HG03354 (cell line): ENCODE data around the gene RBBP9.
A peak's percentile ranks its signal among the peaks of the same experiment; 100 is the strongest.
"Not testable (repeated sequence)": the region's sequence is repeated elsewhere in the genome, so short reads cannot be mapped to it uniquely, and the experiment has no call there.

Experiments
- ATAC-seq: cut with Tn5 transposase; IDR thresholded peaks from one replicate; pipeline ENCODE4 v1.9.1; 2021; ENCODE audit warnings: mild to moderate bottlenecking; ENCODE audit not compliant: unreplicated experiment, poor library complexity, severe bottlenecking

The RBBP9 gene

DNA sequence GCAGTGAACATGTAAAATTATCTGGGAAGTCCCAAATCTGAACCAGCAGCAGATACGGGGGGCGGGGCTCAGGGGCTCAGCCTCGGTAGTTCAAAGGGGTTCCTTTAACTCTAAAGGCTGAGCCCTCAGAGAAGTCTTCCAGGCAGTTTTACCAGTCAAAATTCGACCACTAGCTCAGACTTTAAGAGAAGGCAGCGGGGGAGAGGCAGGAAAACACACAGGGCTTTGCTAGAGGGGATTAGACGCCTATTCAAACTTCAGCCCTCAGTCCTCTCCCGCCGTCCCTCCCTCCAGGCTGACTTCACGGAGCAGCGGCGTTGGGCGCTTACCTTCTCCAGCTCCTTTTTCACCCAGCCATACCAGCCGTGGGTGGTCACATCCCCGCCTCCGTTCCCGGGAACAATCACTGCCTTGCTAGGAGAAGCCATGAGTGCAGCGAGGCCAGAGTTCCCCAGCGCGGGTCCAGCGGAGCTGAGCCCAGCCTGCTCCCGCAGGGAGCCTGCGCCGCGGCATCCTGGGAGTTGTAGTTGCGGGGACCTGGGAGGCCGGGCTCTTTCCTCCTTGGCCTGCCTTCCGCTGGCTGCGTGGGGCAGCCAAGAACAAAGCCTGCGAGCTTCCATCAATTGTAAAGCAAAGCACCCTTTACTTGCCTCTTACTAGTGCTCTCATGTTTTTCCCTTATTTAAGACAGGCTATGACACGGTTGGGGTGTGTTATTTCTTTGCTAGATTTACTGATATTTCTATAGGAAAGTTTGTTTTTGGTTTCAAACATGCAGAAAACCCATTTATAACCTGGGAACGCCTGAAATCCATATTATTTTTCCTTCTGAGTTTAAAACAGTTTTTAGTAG, at the start of gene RBBP9:
TSS of gene RBBP9 (minus strand) at position 486 of the 853 bp plus-strand sequence. CDS start at position 428, 58 bp downstream.
- peak; percentile 99 for ATAC-seq

GRCh38 chr20:18545566-18545965, 48.5 kb upstream of the RBBP9 start:
- no peak for ATAC-seq

DNA sequence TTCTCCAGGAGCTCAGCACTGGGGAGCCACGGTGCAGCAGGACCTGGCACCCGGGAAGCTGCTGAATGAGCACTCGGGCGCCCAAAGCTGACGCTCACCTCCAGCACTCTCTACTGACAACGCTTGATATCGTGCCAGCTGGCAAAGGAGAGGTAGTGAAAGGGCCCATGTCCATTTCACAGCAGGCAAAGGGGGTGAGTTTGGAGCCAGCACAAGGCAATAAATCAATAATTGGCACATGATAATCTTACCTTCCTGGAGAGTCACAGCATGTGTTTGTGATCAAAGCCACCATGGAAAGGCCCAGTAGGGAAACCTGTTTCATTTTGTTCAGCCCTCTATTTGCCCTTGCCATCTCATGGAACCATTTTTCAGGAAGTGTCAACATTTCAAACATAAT, 46.9 kb upstream of the RBBP9 start:
- ATAC-seq, result no peak

- ATAC-seq, result no peak
These were observed 46.2 kb upstream of the RBBP9 start for GRCh38 chr20:18543216-18543615.

DNA sequence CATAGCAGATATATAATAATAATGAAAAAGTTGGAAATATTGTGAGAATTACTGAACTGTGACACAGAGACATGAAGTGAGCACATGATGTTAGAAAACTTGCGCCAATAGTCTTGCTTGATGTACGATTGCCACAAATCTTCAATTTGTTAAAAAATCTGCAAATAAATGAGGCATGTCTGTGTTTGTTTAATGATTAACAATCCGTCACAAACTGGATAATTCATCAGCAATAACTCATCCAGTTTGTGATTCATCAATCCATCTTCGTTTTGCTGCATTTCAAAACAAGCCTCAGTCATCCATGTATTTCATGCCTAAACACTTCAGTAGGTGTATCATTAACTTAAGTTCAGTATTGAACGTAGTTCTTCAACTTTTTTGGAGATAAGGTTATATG, 44.7 kb upstream of the RBBP9 start:
- no peak for ATAC-seq

GRCh38 chr20:18537651-18538050, 40.6 kb upstream of the RBBP9 start:
- no peak for ATAC-seq

DNA sequence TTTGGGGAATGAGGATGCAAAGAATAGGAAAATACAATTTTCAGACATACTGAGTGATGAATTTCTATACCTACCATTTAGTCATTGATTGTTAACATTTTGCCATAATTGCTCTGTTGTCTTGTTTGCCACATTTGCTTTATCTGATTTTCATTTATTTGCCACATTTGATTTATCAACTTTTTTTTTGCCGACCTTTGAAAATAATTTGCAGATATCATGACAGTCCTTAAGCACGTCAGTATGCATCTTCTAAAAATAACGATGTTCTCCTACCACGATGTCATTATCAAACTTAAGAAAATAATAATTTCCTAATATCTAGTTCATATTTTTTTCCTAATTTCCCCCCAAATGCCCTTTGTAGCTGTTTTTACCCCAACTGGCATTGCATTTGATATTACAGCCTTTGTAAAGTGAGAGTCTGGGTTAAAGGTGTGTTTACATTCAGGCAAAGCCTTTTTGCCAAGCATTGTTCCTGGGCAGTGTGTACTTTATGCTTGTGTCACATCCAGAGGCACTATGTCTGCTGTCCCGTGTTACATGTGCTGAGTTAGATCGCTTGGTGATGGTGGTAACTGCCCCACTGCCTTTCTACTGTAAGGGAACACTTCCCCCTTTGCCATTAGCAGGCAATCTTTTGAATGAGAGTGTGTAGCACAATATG, 37.1 kb upstream of the RBBP9 start:
- ATAC-seq, result no peak

- ATAC-seq, result no peak
These were observed 36.5 kb upstream of the RBBP9 start for GRCh38 chr20:18533491-18533890.

DNA sequence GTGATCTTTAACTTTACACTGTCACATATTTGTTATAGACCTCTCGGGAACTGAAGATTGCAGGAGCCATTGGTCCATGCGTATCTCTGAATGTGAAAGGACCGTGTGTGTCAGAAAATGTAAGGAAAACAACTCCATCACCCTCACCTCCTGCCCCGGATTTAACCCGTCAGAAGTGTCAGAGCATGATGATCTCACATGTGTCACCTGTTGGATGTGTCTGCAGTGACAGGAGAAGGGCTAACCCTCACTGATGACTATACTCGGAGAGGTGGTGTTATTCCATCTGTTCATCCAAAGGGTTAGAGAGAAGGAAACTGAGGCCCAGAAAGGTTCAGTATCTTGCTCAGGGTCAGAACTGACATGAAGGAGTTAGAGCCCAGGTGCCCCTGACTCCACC, 35.6 kb upstream of the RBBP9 start:
- ATAC-seq, result no peak

- ATAC-seq, result no peak
These were observed 32.0 kb upstream of the RBBP9 start for GRCh38 chr20:18529041-18529440.

DNA sequence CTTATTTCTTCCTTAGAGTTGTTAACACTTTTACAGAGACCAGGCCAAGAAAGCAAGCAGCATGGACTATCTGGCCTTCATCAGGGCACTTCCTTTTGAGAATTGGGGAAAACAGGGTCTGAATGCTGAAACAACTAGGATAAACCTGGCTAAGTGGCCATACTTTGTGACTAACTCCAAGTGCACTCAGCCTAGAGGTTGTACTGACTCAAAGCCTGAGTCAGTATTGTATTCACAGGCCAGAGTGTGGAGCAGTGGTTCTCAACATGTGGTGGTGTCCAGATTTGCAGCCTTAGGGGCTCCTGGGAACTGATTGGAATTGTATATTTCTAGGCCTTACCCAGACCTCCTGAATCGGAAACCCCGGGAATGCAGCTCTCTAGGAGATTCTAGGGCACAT, 30.8 kb upstream of the RBBP9 start:
- ATAC-seq, result no peak

GRCh38 chr20:18527339-18527738, 30.3 kb upstream of the RBBP9 start:
- ATAC-seq, result no peak

- ATAC-seq, result not testable (repeated sequence)
These were observed 29.7 kb upstream of the RBBP9 start for GRCh38 chr20:18526761-18527160.

- ATAC-seq, result no peak
These were observed 27.6 kb upstream of the RBBP9 start for GRCh38 chr20:18524646-18525045.

- ATAC-seq, result no peak
These were observed 26.0 kb upstream of the RBBP9 start for GRCh38 chr20:18523066-18523465.

GRCh38 chr20:18522066-18522465, 25.0 kb upstream of the RBBP9 start:
- not testable (repeated sequence) for ATAC-seq

DNA sequence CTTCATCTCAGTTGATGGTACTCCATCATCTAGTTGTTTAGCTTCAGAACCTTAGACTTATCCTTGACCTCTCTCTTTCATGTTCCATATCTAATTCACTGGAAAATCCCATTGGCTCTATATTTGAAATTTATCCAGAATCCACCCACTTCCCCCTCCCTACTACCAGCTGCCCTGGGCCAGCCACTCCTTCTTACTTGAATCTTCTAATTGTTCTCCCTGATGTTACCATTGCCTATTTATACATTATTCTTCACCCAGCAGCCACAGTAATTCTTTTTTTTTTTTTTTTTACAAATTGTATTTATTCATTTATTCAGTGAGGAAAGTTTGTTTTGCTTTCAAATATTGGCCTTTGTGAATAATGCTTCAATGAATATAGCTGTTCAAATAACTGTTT, 18.9 kb upstream of the RBBP9 start:
- ATAC-seq, result no peak

GRCh38 chr20:18514127-18514526, 17.1 kb upstream of the RBBP9 start:
- no peak for ATAC-seq

- ATAC-seq, result no peak
These were observed 16.2 kb upstream of the RBBP9 start for GRCh38 chr20:18513208-18513607.

DNA sequence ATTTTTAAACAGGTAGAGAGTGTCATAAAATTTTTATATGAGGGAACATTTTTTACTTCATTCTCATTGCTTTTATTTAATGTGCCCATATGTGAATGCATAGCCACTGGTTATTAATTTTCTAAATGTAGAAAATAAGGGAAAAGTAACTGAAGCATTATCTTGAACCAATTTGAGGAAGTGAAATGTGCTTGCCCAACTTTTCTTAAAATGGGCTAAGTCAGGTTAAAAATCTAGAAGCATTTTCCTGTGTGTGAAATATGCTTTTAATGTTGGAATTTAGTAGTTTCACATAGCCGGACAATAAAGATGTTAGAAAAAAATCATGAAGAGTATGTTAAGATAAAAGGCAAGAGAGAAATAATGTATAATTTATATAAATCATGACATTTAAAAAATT, 14.5 kb upstream of the RBBP9 start:
- ATAC-seq, result no peak
